K562 (cell line): ENCODE results near the gene PPIP5K2. TPM values are rescaled to one million over a fixed set of nuclear protein-coding genes. Genes with fewer than 3 reads are reported as not detected.
A peak's percentile ranks its signal among the peaks of the same experiment; 100 is the strongest.

Experiments used
- ATAC-seq: fragments of 200-7000 bp; cut with Tn5 transposase; 3 replicates; pipeline ENCODE4 v1.9.1; 2020; ENCODE audit warnings: moderate library complexity
- BruUV-seq: library from RNA; stranded (reverse); fragments of 400-500 nt; replicated peaks from 2 replicates; lab custom pipeline; 2021; lab: Mats Ljungman, UMichigan
- CTCF ChIA-PET: fragments of 300-600 bp; formaldehyde crosslinking; extraction: SDS; loops from one replicate; lab custom pipeline; 2021; ENCODE audit warnings: low intra/inter-chr PET ratio; lab: Yijun Ruan, JAX
- POLR2A ChIA-PET: fragments of 300-600, 350-650 bp; sonication (Branson Sonifier 250); formaldehyde crosslinking; extraction: SDS; loops from one replicate; lab custom pipeline; 2021; ENCODE audit warnings: antibody characterized with exemption, inconsistent platforms; lab: Yijun Ruan, JAX
- DNase-seq, 4 experiments: peaks; one replicate each; pipeline versions ENCODE4 v3.0.0 to v3.0.0-alpha.2; 2011 to 2018; ENCODE audit warnings: low spot score in 3 of 4, mixed read lengths in 3 of 4; ENCODE audit errors: extremely low read depth in 1 of 4
- FAIRE-seq: peaks from 2 replicates; lab custom pipeline; 2011; peaks lifted over from hg19 to GRCh38; lab: Jason Lieb, UNC
- H2AFZ ChIP-seq: 2 replicates; pipeline ENCODE4 v1.6.0; 2011; ENCODE audit warnings: low read depth, low read length, control low read depth, inconsistent platforms
- H3K27ac ChIP-seq: fragments of 200-600 bp; 3 replicates; pipeline ENCODE4 v1.8.0; 2011; ENCODE audit warnings: low read depth, mild to moderate bottlenecking, control low read depth, inconsistent platforms, low read length, moderate library complexity, mixed read lengths; ENCODE audit errors: extremely low read depth
- H3K27me3 ChIP-seq, 2 experiments: fragments of 300-600 bp in 1 of 2; 2 replicates in 1 of 2; 3 replicates in 1 of 2; pipeline versions ENCODE4 v1.6.0 to v1.8.0; 2011; ENCODE audit warnings: inconsistent platforms in 2 of 2, low read length in 2 of 2, mild to moderate bottlenecking in 1 of 2, mixed read lengths in 1 of 2, moderate library complexity in 1 of 2; ENCODE audit not compliant: control insufficient read depth in 2 of 2, insufficient read depth in 2 of 2
- H3K36me3 ChIP-seq: fragments of 300-600 bp; 3 replicates; pipeline ENCODE4 v1.8.0; 2011; ENCODE audit warnings: mild to moderate bottlenecking, low read length, inconsistent platforms; ENCODE audit not compliant: control insufficient read depth, insufficient read depth
- H3K4me1 ChIP-seq, 2 experiments: fragments of 200-600 bp in 1 of 2; replicated peaks in 1 of 2; 2 replicates in 1 of 2; 3 replicates in 1 of 2; pipeline versions ENCODE4 v1.5.1 to v1.8.0; 2011; ENCODE audit warnings: inconsistent platforms in 2 of 2, low read length in 2 of 2, mild to moderate bottlenecking in 1 of 2, mixed read lengths in 1 of 2, moderate library complexity in 1 of 2; ENCODE audit not compliant: control insufficient read depth in 2 of 2, insufficient read depth in 2 of 2
- H3K4me2 ChIP-seq: 2 replicates; pipeline ENCODE4 v1.6.1; 2011; ENCODE audit warnings: low read length, control low read depth, inconsistent platforms, mixed read lengths; ENCODE audit not compliant: insufficient read depth
- H3K4me3 ChIP-seq: fragments of 200-600 bp; sonication (generic), shearing (Covaris generic); 2 replicates; pipeline ENCODE4 v1.5.1; 2016; ENCODE audit warnings: control low read depth, inconsistent platforms
- H3K79me2 ChIP-seq: fragments of 200-600 bp; 3 replicates; pipeline ENCODE4 v1.8.0; 2011; ENCODE audit warnings: low read length, inconsistent platforms; ENCODE audit not compliant: control insufficient read depth, insufficient read depth
- H3K9ac ChIP-seq, 2 experiments: 2 replicates each; pipeline versions ENCODE4 v1.6.0 to v1.6.1; 2011; ENCODE audit warnings: low read depth in 2 of 2, low read length in 2 of 2, control low read depth in 1 of 2, inconsistent platforms in 1 of 2, mild to moderate bottlenecking in 1 of 2, mixed read lengths in 1 of 2; ENCODE audit not compliant: insufficient read depth in 1 of 2
- H3K9me1 ChIP-seq: one replicate; pipeline ENCODE4 v1.6.0; 2011; ENCODE audit warnings: inconsistent platforms, mild to moderate bottlenecking, low read length, moderate library complexity; ENCODE audit not compliant: control insufficient read depth, insufficient read depth
- H3K9me3 ChIP-seq: replicated peaks from 2 replicates; pipeline ENCODE4 v1.5.1; 2011; ENCODE audit warnings: low read depth, low read length, inconsistent platforms; ENCODE audit not compliant: control insufficient read depth, insufficient read depth
- H4K20me1 ChIP-seq: replicated peaks from 2 replicates; pipeline ENCODE4 v1.6.1; 2011; ENCODE audit warnings: low read length, inconsistent platforms, mixed read lengths; ENCODE audit not compliant: control insufficient read depth, insufficient read depth
- HIVEP1 ChIP-seq: fragments of 250-450 bp; sonication (Bioruptor Pico); IDR thresholded peaks from 2 replicates; pipeline ENCODE4 v1.4.0; 2020; ENCODE audit warnings: mild to moderate bottlenecking
- HMGN3 ChIP-seq: IDR thresholded peaks from 2 replicates; pipeline ENCODE4 v1.6.1; 2011; ENCODE audit warnings: borderline replicate concordance, low read depth, mild to moderate bottlenecking, mixed read lengths, low read length; ENCODE audit not compliant: insufficient read length; ENCODE audit errors: extremely low read depth
- NFXL1 ChIP-seq: fragments of 450-650 bp; formaldehyde crosslinking; IDR thresholded peaks from 2 replicates; pipeline ENCODE4 v1.4.0; 2021; ENCODE audit warnings: mild to moderate bottlenecking
- NUFIP1 ChIP-seq: fragments of 450-650 bp; IDR thresholded peaks from 2 replicates; pipeline ENCODE4 v1.6.1; 2018; ENCODE audit not compliant: partially characterized antibody
- TEAD2 ChIP-seq: fragments of 450-650 bp; IDR thresholded peaks from 2 replicates; pipeline ENCODE4 v1.6.1; 2016; ENCODE audit warnings: missing genetic modification characterization, control low read depth, missing compliant biosample characterization
- WGBS: fragments of 100-300 bp; shearing (Covaris generic); methylation state at CpG from one replicate; pipeline ENCODE4 v1.1.6; 2016; ENCODE audit warnings: low coverage, mixed read lengths; ENCODE audit not compliant: insufficient coverage; ENCODE audit errors: missing lambda C conversion rate; 5-methylcytosine and 5-hydroxymethylcytosine counted together
- in situ Hi-C: fragments of 300-500 bp; cut with MboI; formaldehyde crosslinking; loops from 4 replicates; pipeline ENCODE4 v1.15.0; 2018; ENCODE audit warnings: inconsistent platforms, mixed read lengths
- intact Hi-C: fragments of 100-400 bp; cut with micrococcal nuclease; formaldehyde crosslinking; loops from 2 replicates; pipeline ENCODE4 v1.14.2; 2022
- polyA plus RNA-seq, 8 experiments: library from polyadenylated mRNA; depleted of rRNA in 4 of 8; stranded (reverse) in 5 of 8; unstranded in 3 of 8; fragments of >200 nt; fragmentation: Nextera tagmentation in 2 of 8; fragmentation: Illumina TruSeq in 1 of 8; extraction: Ambion mirVana in 2 of 8; extraction: Trizol in 1 of 8; gene quantifications; 2 replicates each; pipeline versions ENCODE4 v1.2.1 to v1.2.3, GENCODE V29; 2011 to 2014; ENCODE audit warnings: inconsistent platforms in 1 of 8, missing spikeins in 1 of 8
- total RNA-seq, 7 experiments: library from RNA; depleted of rRNA in 6 of 7; stranded (reverse); fragments of >200 nt in 6 of 7; fragmentation: Illumina TruSeq in 2 of 7; extraction: Trizol in 2 of 7; gene quantifications; 2 replicates each; pipeline versions ENCODE4 v1.2.1 to v1.2.3, GENCODE V29; 2011 to 2021; ENCODE audit warnings: low replicate concordance in 1 of 7
- TF ChIP-seq, protein P1 (sequence below), 2 experiments: fragments of 450-650 bp in 1 of 2; sonication (generic) in 1 of 2; formaldehyde crosslinking in 1 of 2; IDR thresholded peaks in 1 of 2; conservative IDR thresholded peaks in 1 of 2; 2 replicates each; pipeline versions ENCODE4 v1.6.1 to v1.8.1; 2016 to 2023; ENCODE audit warnings: mild to moderate bottlenecking in 2 of 2, moderate library complexity in 2 of 2, inconsistent platforms in 1 of 2, missing genetic modification reagents in 1 of 2
- TF ChIP-seq, protein P2 (sequence below), 2 experiments: fragments of 450-650 bp in 1 of 2; IDR thresholded peaks; 2 replicates each; pipeline ENCODE4 v1.6.1; 2011 to 2017; ENCODE audit warnings: low read depth in 2 of 2, antibody characterized with exemption in 1 of 2, borderline replicate concordance in 1 of 2, low read length in 1 of 2, mild to moderate bottlenecking in 1 of 2, mixed read lengths in 1 of 2; ENCODE audit not compliant: control insufficient read depth in 1 of 2
- TF ChIP-seq, protein P3 (sequence below): fragments of 250-450 bp; sonication (Bioruptor Pico); IDR thresholded peaks from 2 replicates; pipeline ENCODE4 v1.5.0; 2021

The PPIP5K2 gene
- total and polyA plus RNA-seq, 9 of the 15 experiments (the other 6 are each of a cell fraction or from before 2014, with no cell fraction given) = 39.4 to 150 (median 99.1) TPM

DNA sequence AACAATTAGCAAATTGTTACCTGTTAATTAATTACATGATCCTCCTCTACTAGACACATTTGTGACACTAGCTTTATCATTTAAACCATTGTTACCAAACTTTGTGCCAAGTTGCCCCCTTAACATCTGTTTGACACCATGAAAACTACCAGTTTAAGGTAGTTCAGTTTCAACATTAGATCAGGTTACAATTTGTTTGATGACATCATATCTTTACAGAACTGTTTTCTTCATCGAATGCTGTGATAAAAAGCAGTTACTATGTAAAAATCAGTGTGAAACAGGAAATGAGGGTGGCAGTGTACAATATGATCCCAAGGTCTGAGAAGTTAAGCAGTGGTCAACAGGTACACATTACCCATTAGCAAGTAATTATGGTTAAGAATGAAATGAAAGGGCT, 17.9 kb upstream of the PPIP5K2 start:
- in situ Hi-C loops = no loop called here
- Histone ChIP-seq H3K36me3 (peaks cover 3% of the 10 kb centered on the region; the same call in 1 of the 3 replicates), H3K4me1 (peaks cover 0 to 8% of the 10 kb centered on the region in 2 experiments; a peak in 3 of 5 replicates), H3K9ac (no peak overlapping the region), H3K27ac (no peak overlapping the region), H3K4me3 (no peak overlapping the region), H3K9me3 (no peaks in the 10 kb centered on the region), H2AFZ (no peak overlapping the region), H4K20me1 (no peaks in the 10 kb centered on the region), H3K9me1 (no peaks in the 10 kb centered on the region), H3K79me2 (no peaks in the 10 kb centered on the region), H3K4me2 (no peak overlapping the region), H3K27me3 (no peaks in the 10 kb centered on the region)
- WGBS = 50% methylated on average over 1 of the region's 1 CpG
- intact Hi-C loops = no loop called here
- BruUV-seq = no TSS peak
- FAIRE-seq (no peak), DNase-seq (no peak), ATAC-seq (no peak)
- TF ChIP-seq TEAD2 = no peak
- TF ChIP-seq, protein P1, sequence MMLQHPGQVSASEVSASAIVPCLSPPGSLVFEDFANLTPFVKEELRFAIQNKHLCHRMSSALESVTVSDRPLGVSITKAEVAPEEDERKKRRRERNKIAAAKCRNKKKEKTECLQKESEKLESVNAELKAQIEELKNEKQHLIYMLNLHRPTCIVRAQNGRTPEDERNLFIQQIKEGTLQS (IDR thresholded peaks at IDR 0.05) = peak; percentile 31; the same call in 1 of the 2 replicates
- TF ChIP-seq, protein P1 (CRISPR knock-in tag; conservative IDR thresholded peaks at IDR 0.05) = no peak
- ChIA-PET POLR2A (interaction anchor here (2.7 kb wide), 1 partner anchor 17 kb away, joined by 9 read pairs; the partner anchor contains the start of genes GIN1 and PPIP5K2), CTCF (no interaction called here)

DNA sequence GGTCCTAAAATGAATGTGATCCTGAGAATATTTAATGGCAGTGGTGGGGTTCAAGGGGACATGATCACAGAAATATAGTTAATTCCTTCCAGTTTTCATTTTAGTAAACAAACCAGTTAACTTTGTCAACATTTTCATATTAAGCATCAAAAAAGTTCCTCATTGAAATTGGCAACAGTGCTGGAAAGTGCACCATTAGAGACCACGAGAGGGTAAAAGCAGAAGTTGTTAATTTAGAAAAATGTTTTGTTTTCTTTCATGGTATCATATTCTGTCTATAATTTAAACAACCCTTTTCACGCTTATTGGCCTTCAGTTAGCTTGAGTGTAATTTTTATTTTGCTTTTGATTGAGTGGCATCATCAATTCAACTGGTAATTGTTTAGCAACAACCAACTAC, 12.0 kb upstream of the PPIP5K2 start:
- FAIRE-seq (no peak), DNase-seq (no peak), ATAC-seq (no peak)
- no TSS peak for BruUV-seq
- intact Hi-C loops = no loop called here
- POLR2A ChIA-PET = interaction anchor here (1.7 kb wide), 1 partner anchor 12 kb away, joined by 9 read pairs; the partner anchor contains the start of genes GIN1 and PPIP5K2
- Histone ChIP-seq H3K9ac (no peak overlapping the region), H4K20me1 (no peaks in the 10 kb centered on the region), H3K4me3 (no peak overlapping the region), H3K9me3 (no peaks in the 10 kb centered on the region), H3K4me2 (no peak overlapping the region), H3K27me3 (no peaks in the 10 kb centered on the region), H3K4me1 (peaks cover 0 to 7% of the 10 kb centered on the region in 2 experiments; a peak in 3 of 5 replicates), H3K79me2 (0 out of 3 replicates have a peak, but pooled peaks cover 3% of the 10 kb centered on the region), H3K9me1 (no peaks in the 10 kb centered on the region), H3K36me3 (no peaks in the 10 kb centered on the region; the same call in 2 of the 3 replicates), H2AFZ (peak overlapping the region; percentile 69; the same call in 1 of the 2 replicates), H3K27ac (peak overlapping the region; percentile 4; the same call in 1 of the 3 replicates)
- in situ Hi-C loops = no loop called here
- CTCF ChIA-PET = no interaction called here
- WGBS = 39% methylated on average over 2 of the region's 2 CpGs
- no peak for TF ChIP-seq HIVEP1
- TF ChIP-seq, protein P2, sequence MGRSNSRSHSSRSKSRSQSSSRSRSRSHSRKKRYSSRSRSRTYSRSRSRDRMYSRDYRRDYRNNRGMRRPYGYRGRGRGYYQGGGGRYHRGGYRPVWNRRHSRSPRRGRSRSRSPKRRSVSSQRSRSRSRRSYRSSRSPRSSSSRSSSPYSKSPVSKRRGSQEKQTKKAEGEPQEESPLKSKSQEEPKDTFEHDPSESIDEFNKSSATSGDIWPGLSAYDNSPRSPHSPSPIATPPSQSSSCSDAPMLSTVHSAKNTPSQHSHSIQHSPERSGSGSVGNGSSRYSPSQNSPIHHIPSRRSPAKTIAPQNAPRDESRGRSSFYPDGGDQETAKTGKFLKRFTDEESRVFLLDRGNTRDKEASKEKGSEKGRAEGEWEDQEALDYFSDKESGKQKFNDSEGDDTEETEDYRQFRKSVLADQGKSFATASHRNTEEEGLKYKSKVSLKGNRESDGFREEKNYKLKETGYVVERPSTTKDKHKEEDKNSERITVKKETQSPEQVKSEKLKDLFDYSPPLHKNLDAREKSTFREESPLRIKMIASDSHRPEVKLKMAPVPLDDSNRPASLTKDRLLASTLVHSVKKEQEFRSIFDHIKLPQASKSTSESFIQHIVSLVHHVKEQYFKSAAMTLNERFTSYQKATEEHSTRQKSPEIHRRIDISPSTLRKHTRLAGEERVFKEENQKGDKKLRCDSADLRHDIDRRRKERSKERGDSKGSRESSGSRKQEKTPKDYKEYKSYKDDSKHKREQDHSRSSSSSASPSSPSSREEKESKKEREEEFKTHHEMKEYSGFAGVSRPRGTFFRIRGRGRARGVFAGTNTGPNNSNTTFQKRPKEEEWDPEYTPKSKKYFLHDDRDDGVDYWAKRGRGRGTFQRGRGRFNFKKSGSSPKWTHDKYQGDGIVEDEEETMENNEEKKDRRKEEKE (IDR thresholded peaks at IDR 0.05; ENCODE audit: borderline replicate concordance in 1 of 2, control insufficient read depth in 1 of 2, low read depth in 2 of 2, low read length in 1 of 2) = no peak
- TF ChIP-seq NFXL1 (CRISPR knock-in tag) = no peak
- TF ChIP-seq, protein P3, sequence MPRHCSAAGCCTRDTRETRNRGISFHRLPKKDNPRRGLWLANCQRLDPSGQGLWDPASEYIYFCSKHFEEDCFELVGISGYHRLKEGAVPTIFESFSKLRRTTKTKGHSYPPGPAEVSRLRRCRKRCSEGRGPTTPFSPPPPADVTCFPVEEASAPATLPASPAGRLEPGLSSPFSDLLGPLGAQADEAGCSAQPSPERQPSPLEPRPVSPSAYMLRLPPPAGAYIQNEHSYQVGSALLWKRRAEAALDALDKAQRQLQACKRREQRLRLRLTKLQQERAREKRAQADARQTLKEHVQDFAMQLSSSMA = no peak
- TF ChIP-seq HMGN3 = no peak
- no peak for TF ChIP-seq NUFIP1
